Lung (tissue), 12 donors: ENCODE data around the gene SLC26A11. TPM values are rescaled to one million over a fixed set of nuclear protein-coding genes. Genes with fewer than 3 reads are reported as not detected.
"Not testable (repeated sequence)": the region's sequence is repeated elsewhere in the genome, so short reads cannot be mapped to it uniquely, and the experiment has no call there.

Experiments used
- ATAC-seq: fragments of 200-7000 bp; cut with Tn5 transposase; one replicate; pipeline ENCODE4 v1.9.1; 2020; ENCODE audit warnings: moderate number of reproducible peaks; ENCODE audit not compliant: insufficient read depth, low FRiP score
- DNase-seq, 3 donors: peaks; one replicate each; pipeline ENCODE4 v3.0.0-alpha.2; 2013 to 2017
- H3K27ac ChIP-seq, 2 donors: one replicate each; pipeline ENCODE4 v1.5.1; 2013; ENCODE audit warnings: mild to moderate bottlenecking in 2 of 2, moderate library complexity in 2 of 2, control low read depth in 1 of 2, inconsistent platforms in 1 of 2, low read depth in 1 of 2, low read length in 1 of 2
- H3K27me3 ChIP-seq, 3 donors: one replicate each; pipeline ENCODE4 v1.5.1; 2013; ENCODE audit warnings: low read length in 2 of 3; ENCODE audit not compliant: control insufficient read depth in 3 of 3, insufficient read depth in 3 of 3
- H3K36me3 ChIP-seq, 4 donors: one replicate each; pipeline ENCODE4 v1.5.1; 2013; ENCODE audit warnings: low read length in 4 of 4, mild to moderate bottlenecking in 1 of 4, moderate library complexity in 1 of 4; ENCODE audit not compliant: control insufficient read depth in 4 of 4, insufficient read depth in 4 of 4
- H3K4me1 ChIP-seq, 5 donors: one replicate each; pipeline ENCODE4 v1.5.1; 2013; ENCODE audit warnings: low read length in 5 of 5, mild to moderate bottlenecking in 2 of 5, moderate library complexity in 1 of 5; ENCODE audit not compliant: control insufficient read depth in 5 of 5, insufficient read depth in 5 of 5
- H3K4me3 ChIP-seq: one replicate; pipeline ENCODE4 v1.5.1; 2013; ENCODE audit warnings: mild to moderate bottlenecking, control low read depth, moderate library complexity
- H3K9ac ChIP-seq, 2 donors: one replicate each; pipeline ENCODE4 v1.5.1; 2013; ENCODE audit warnings: low read length in 2 of 2, control low read depth in 1 of 2; ENCODE audit not compliant: insufficient read depth in 1 of 2
- H3K9me3 ChIP-seq, 4 donors: one replicate each; pipeline ENCODE4 v1.5.1; 2013; ENCODE audit warnings: low read length in 3 of 4, mild to moderate bottlenecking in 1 of 4, moderate library complexity in 1 of 4; ENCODE audit not compliant: control insufficient read depth in 4 of 4, insufficient read depth in 3 of 4
- WGBS, 2 donors: extraction: QIAGEN DNeasy Blood & Tissue Kit; methylation state at CpG; one replicate each; pipeline ENCODE4 v1.1.7; 2013; 5-methylcytosine and 5-hydroxymethylcytosine counted together
- polyA plus RNA-seq, 2 donors: library from polyadenylated mRNA; stranded (reverse); fragments of 200-250 nt; gene quantifications; one replicate each; pipeline ENCODE4 v1.2.1, GENCODE V29; 2013
- total RNA-seq, 2 donors: library from RNA; depleted of rRNA in 1 of 2; stranded (reverse); fragments of >200 nt in 1 of 2; gene quantifications; one replicate each; pipeline ENCODE4 v1.2.1, GENCODE V29; 2014 to 2021
- TF ChIP-seq, protein P1 (sequence below): IDR thresholded peaks from 2 replicates; pipeline ENCODE4 v1.5.1; 2012; ENCODE audit warnings: mild to moderate bottlenecking; ENCODE audit errors: control extremely low read depth, extremely low read depth
- donor health status: control.
- donor health status: control.
- donor health status: Bipolar disorder and iron deficiency.
- donor health status: healthy.
- donor health status: DM: yes; HTN: yes; CAD: no.

SLC26A11 gene
- total and polyA plus RNA-seq, 4 donors: 25.0 to 37.0 (median 31.0) TPM

DNA sequence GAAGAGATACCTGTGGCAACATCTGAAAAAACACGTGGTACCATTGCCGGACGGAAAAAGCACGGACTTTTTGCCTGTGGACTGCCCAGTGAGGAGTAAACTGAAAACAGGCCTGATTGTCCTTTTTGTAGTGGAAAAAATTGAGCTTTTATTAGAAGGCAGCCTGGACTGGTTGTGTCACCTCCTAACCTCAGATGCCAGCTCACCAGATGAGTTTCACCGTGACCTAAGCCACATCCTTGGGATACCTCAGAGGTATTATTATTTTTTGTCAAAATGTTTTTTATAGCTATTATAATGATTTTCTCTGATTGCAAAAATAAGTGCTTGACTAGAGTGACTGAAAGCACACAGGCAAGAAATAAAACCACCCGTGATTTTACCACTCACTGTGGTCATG is 75.3 kb downstream of the SLC26A11 start:
- Histone ChIP-seq H3K9me3 (no peaks in the 10 kb centered on the region), H3K4me3 (no peak overlapping the region), H3K4me1 (no peaks in the 10 kb centered on the region), H3K36me3 (peaks cover 21 to 64% (median 56%) of the 10 kb centered on the region in 4 donors), H3K27me3 (no peaks in the 10 kb centered on the region), H3K27ac (no peak overlapping the region), H3K9ac (no peak overlapping the region)
- TF ChIP-seq, protein P1, sequence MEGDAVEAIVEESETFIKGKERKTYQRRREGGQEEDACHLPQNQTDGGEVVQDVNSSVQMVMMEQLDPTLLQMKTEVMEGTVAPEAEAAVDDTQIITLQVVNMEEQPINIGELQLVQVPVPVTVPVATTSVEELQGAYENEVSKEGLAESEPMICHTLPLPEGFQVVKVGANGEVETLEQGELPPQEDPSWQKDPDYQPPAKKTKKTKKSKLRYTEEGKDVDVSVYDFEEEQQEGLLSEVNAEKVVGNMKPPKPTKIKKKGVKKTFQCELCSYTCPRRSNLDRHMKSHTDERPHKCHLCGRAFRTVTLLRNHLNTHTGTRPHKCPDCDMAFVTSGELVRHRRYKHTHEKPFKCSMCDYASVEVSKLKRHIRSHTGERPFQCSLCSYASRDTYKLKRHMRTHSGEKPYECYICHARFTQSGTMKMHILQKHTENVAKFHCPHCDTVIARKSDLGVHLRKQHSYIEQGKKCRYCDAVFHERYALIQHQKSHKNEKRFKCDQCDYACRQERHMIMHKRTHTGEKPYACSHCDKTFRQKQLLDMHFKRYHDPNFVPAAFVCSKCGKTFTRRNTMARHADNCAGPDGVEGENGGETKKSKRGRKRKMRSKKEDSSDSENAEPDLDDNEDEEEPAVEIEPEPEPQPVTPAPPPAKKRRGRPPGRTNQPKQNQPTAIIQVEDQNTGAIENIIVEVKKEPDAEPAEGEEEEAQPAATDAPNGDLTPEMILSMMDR: no peak
- WGBS, 2 donors: 95 to 97% methylated on average over 6 of the region's 6 CpGs
- no peak for DNase-seq
- ATAC-seq: no peak

DNA sequence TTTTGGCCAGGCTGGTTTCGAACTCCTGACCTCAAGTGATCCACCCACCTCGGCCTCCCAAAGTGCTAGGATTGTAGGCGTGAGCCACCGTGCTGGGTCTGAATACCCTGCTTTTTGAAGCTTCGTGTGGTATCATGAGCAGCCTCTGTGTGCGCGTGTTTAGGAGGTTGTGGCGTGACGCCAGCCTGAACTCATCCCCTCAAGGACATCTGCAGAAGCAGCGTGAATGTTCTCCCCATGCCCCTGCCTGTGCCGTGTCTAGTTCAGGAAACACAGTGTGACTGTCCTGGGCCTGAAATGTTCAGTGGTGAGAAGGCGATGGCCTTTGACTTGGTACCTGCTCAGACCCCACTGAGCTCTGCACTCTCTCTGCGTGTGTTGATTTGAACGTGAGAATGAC is 76.0 kb downstream of the SLC26A11 start:
- Histone ChIP-seq H3K27me3 (no peaks in the 10 kb centered on the region), H3K9me3 (no peaks in the 10 kb centered on the region), H3K9ac (no peak overlapping the region), H3K4me3 (no peak overlapping the region), H3K27ac (no peak overlapping the region), H3K4me1 (no peaks in the 10 kb centered on the region), H3K36me3 (peaks cover 23 to 63% (median 60%) of the 10 kb centered on the region in 4 donors)
- 95 to 96% methylated on average over 14 of the region's 14 CpGs for WGBS, 2 donors
- TF ChIP-seq, protein P1: no peak
- no peak for DNase-seq
- no peak for ATAC-seq

DNA sequence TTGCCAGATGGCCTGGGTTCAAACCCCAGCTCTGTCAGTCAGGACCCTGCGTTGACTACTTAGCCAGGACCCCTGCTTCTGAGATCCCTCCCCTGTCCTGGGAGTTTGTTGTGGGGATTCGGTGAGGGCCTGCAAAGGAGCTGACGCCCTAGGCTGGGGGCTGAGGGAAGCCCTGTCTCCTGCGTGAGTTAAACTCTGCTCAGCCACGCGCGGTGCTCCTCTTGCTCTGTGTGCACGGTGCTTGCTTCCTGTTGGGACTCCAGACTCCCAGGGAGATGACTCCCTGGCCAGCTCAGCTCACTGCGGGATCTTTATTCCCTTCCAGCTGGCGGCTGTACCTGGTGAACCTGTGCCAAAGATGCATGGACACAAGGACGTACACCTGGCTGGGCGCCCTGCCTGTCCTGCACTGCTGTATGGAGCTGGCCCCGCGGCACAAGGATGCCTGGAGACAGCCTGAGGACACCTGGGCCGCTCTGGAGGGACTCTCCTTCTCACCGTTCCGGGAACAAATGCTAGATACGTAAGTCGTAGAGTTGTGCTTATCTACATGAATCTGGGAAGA is 77.9 kb downstream of the SLC26A11 start:
- TF ChIP-seq, protein P1: no peak
- H3K27ac ChIP-seq: no peak overlapping the region
- peaks cover 0 to 2% (median under 1%) of the 10 kb centered on the region in 4 donors for H3K9me3 ChIP-seq
- no peak for DNase-seq
- ATAC-seq: no peak
- H3K9ac ChIP-seq: no peak overlapping the region
- WGBS, 2 donors: 91 to 96% methylated on average over 19 of the region's 19 CpGs
- H3K4me3 ChIP-seq: no peak overlapping the region
- H3K27me3 ChIP-seq: no peaks in the 10 kb centered on the region
- no peaks in the 10 kb centered on the region for H3K4me1 ChIP-seq
- peaks cover 27 to 69% (median 55%) of the 10 kb centered on the region in 4 donors for H3K36me3 ChIP-seq

DNA sequence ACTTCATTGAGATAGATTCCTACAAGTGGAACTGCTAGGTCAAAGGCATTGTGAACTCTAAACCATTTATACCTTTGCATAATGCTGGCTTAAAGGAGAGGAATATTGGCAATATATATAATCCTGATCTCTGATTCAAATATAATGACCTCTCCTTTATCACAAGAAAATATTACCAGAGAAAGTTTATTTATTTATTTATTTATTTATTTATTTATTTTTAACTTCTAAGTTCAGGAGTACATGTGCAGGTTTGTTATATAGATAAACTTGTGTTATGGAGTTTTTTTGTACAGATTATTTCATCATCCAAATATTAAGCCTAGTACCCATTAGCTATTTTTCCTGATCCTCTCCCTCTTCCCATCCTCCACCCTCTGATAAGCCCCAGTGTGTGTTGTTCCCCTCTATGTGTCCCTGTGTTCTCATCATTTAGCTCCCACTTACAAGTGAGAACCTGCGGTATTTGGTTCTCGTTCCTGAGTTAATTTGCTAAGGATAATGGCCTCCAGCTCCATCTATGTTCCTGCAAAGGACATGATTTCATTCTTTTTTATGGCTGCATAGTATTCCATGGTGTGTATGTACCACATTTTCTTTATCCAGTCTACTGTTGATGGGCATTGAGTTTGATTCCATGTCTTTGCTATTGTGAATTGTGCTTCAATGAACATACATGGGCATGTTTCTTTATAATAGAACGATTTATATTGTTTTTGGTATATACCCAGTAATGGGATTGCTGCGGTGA is 79.3 kb downstream of the SLC26A11 start:
- 98% methylated on average over 4 of the region's 4 CpGs for WGBS, 2 donors
- H3K4me1 ChIP-seq, H3K9me3 ChIP-seq, H3K27me3 ChIP-seq, DNase-seq, H3K27ac ChIP-seq, H3K9ac ChIP-seq, ATAC-seq, H3K4me3 ChIP-seq: not testable (repeated sequence)
- peaks cover 28 to 72% (median 51%) of the 10 kb centered on the region in 4 donors for H3K36me3 ChIP-seq

DNA sequence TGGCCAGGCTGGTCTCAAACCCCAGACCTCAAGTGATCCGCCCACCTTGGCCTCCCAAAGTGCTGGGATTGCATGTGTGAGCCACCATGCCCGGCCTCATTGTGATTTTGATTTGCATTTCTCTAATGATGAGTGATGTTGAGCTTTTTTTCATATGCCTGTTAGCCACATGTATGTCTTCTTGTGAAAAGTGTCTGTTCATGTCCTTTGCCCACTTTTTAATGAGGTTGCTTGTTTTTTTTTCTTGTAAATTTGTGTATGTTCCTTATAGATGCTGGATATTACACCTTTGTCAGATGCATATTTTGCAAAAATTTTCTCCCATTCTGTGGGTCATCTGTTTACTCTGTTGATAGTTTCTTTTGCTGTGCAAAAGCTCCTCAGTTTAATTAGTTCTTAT is 80.5 kb downstream of the SLC26A11 start:
- not testable (repeated sequence) for H3K9me3 ChIP-seq, H3K4me1 ChIP-seq, H3K27me3 ChIP-seq, H3K4me3 ChIP-seq, H3K27ac ChIP-seq, H3K9ac ChIP-seq, ATAC-seq, DNase-seq
- peaks cover 30 to 67% (median 45%) of the 10 kb centered on the region in 4 donors for H3K36me3 ChIP-seq
- WGBS, 2 donors: 97 to 98% methylated on average over 2 of the region's 2 CpGs
